Activated T-helper 9 cell treated with anti-CD3 and anti-CD28 coated beads, Interleukin-2, amount 50 U/mL, for 16 hours (primary cell): ENCODE measurements around the gene CES5A.
"Not testable (repeated sequence)": the region's sequence is repeated elsewhere in the genome, so short reads cannot be mapped to it uniquely, and the experiment has no call there.

Experiments
- DNase-seq: peaks from one replicate; pipeline ENCODE4 v3.0.0-alpha.2; 2020; ENCODE audit warnings: low read depth

The CES5A gene

GRCh38 chr16:55875273-55875672, at the start of gene CES5A:
Gene CES5A (minus strand): TSS chr16:55875373. CDS start chr16:55875221, 152 bp downstream.
- DNase-seq, result no peak

- no peak for DNase-seq
Observed at GRCh38 chr16:55922662-55923061, 47.5 kb upstream of the CES5A start.

DNA sequence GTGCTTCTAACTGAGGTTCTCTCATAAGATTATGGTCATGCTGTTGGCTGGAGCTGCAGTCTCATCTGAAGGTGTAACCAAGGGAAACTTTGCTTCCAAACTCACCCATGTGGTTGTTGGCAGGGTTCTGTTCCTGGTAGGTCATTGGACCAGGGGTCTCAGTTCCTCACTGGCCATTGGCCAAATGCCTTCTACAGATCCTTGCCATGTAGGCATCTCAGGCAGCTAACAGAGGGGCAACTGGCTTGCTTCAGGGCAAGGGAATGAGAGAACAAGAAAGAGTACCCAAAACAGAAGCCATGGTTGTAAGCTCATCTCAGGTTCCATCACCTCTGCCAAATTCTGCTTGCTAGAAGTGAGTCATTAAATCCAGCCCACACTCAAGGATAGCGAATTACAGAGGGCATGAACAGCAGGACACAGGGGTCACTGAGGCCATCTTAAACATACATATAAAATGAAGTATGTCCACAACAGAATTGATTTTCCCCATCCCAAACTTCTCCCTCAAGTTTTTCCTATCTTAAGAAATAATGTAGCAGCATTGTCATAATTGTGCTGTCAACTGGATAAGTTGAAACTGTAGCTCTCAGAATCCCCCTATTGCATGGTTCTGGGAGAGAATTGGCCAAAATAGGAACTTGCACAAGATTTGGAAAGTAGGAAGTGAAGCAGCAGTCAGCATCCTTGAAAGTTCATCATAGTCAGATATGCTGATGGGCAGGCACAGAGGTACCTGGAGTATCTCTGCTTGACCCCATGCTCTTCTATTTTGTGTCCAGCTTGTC, 42.4 kb upstream of the CES5A start:
- DNase-seq, result no peak

- no peak for DNase-seq
Observed at GRCh38 chr16:55915096-55915827, 40.1 kb upstream of the CES5A start.

DNA sequence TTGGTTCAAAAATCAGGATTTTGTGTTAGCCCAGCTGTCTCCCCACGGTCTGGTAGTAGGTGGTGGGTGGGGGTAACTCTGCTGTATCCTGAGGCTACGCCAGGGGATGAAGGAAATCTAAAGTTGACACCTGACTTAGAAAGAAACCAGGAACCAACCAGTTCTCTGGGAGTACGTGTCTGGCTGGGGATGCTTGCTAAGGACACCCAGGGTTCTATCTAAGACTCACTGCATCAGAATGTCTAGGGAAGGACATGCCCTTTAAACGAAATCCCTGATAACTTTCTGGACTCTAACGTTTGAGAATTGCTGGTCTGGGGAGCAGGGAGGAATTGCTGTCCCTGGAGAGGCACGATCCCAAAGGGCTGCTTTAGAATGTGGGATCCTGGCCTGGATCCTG, 39.2 kb upstream of the CES5A start:
- DNase-seq, result no peak

- no peak for DNase-seq
Observed at GRCh38 chr16:55913716-55914115, 38.5 kb upstream of the CES5A start.

DNA sequence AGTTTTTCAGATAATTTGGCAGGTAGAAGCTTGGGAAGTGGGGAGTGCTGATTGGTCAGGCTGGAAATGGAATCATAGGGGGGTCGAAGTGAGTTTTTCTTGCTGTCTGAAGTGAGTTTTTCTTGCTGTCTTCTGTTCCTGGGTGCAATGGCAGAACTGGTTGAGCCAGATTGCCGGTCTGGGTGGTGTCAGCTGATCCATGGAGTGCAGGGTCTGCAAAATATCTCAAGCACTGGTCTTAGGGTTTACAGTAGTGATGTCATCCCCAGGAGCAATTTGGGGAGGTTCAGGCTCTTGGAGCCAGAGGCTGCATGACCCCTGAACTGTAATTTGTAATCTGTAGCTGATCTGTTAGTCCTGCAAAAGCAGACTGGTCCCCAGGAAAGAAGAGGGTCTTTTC, 37.9 kb upstream of the CES5A start:
- not testable (repeated sequence) for DNase-seq

DNA sequence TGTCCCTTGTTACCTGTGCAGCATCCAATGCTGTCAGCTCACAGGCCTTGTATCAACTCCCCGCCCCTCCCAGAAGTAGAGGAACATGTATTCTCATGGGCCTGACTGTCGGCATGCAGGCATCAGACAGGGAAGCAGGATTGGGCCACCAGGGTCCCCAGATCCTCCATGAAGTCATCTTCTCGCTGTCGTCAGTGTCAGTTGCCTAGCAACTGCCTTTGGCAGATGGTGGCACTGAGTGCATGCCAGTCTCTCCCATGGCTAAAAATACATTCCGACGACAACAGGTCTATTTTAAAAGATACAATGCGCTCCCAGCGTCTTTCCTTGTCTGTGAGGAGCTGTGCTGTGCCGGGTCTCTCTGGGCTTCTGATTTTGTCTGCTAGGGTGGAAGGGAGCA, 36.8 kb upstream of the CES5A start:
- no peak for DNase-seq

- DNase-seq, result no peak
Observed at GRCh38 chr16:55911616-55912015, 36.4 kb upstream of the CES5A start.

GRCh38 chr16:55909876-55910275, 34.7 kb upstream of the CES5A start:
- no peak for DNase-seq

DNA sequence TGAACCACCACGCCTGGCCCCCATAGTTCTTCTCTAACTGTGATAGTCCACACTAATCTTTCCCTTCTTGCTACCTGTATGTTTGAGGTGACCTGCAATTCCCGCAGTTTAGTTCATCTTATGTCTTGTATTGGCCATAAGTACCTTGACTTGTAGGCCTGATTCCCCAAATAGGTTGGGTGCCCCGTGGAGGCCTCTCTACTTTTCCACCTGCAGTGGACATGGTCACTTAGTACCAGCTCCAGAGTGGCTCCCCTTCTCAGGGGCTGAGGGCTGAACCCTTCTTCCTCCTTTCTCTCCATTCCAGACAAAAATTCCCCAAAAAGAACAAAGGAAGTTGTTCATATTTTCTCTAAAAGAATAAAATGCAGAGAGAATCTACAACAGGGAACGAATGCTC, 33.5 kb upstream of the CES5A start:
- no peak for DNase-seq

GRCh38 chr16:55907661-55908060, 32.5 kb upstream of the CES5A start:
- DNase-seq, result no peak

GRCh38 chr16:55906123-55906522, 30.9 kb upstream of the CES5A start:
- no peak for DNase-seq

DNA sequence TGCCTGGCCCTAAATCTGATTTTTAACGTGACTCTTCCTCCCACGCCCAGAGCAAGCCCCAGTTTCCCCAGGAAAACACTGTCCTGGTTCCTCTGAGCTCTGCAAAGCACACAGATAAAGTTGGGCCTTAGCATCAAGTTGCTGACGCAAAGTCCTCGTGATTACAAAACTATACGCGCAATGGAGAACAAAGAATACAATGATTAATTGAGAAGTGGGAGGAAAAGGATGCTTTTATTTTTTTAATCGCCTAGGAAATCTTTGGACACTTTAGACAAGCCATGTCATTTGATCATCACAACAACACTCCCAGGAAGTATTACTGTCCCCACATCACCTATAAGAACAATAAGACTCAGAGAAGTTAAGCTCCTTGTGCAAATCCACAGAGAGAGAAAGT, 30.5 kb upstream of the CES5A start:
- DNase-seq, result no peak

DNA sequence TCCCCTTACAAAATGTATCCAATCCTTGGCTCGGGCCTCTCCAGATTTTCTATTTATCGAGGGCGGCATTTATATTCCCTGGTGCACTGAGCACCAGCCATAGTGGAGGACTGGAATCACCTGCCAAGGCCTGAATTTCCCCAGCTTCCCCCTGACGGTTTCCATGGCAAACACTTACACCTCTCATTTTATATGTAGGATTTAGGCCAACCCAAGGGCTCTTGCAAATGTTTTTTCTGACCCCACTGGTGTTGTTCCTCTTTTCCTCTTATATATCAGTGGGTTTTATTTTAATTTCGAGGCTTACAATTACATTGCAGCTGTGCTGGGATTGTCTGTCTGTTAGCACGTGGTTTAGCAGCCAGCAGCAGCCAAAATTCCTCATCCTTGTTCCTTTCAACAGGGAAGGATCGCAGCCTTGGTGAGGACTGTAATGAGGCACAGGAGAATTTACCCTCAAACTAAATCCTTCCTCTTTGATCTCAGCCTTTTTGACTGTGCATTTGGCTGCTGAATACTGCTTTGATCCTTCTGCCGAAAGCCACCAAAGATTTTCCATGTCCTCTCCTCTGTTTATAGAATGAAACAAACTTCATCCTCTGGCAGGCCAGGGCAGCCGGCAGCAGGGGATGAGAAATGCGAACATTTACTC, 26.5 kb upstream of the CES5A start:
- no peak for DNase-seq

- DNase-seq, result no peak
Observed at GRCh38 chr16:55900616-55901393, 25.6 kb upstream of the CES5A start.

GRCh38 chr16:55899857-55900256, 24.7 kb upstream of the CES5A start:
- DNase-seq, result no peak

GRCh38 chr16:55898592-55898991, 23.4 kb upstream of the CES5A start:
- DNase-seq, result no peak

GRCh38 chr16:55892821-55893220, 17.6 kb upstream of the CES5A start:
- DNase-seq, result no peak

DNA sequence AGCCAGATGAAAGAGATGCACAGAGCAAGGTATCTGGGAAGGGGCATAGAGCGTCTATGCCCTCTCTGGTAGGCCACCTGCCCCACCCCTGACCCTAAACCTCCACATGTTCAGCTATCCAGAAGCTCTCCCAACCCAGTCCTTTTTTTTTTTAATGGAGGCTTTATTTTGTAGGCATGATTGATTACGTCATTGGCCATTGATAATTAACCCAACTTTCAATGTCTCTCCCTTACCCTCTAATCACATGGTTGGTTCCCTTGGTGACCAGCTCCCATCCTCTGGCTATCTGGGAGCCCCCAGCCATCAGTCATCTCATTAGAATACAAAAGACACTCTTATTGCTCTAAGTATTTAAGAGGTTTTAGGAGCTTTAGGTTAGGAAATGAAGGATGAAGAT, 14.3 kb upstream of the CES5A start:
- no peak for DNase-seq

DNA sequence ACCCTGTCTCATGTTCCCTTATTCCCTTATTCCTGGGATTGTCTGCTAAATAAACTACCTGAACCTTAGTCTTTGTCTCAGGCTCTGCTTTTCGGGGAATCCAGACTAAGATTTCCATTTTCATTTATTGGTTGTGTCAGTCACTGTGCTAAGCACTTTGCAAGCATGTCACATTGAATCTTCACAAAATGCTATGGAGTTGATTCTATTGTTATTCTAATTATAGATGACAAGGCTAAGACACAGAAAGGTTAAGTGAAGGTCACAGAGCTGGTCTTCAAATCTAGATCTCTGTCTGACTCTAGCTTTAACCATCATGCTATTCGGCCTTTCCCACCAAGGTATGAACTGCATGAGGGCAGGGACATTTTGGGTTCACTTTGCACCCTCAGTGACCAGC, 13.4 kb upstream of the CES5A start:
- no peak for DNase-seq

GRCh38 chr16:55876854-55877253, 1.7 kb upstream of the CES5A start:
- no peak for DNase-seq
